HEK293T (cell line): ENCODE data around the gene EFNA3.

Experiments
- CTCF ChIA-PET: fragments of 350-600 bp; formaldehyde crosslinking; extraction: SDS; loops from one replicate; lab custom pipeline; 2021; ENCODE audit warnings: antibody characterized with exemption, inconsistent platforms; lab: Yijun Ruan, JAX
- POLR2A ChIA-PET: fragments of 350-600 bp; formaldehyde crosslinking; extraction: SDS; loops from one replicate; lab custom pipeline; 2020; ENCODE audit warnings: antibody characterized with exemption, inconsistent platforms; lab: Yijun Ruan, JAX
- DNase-seq: peaks from one replicate; pipeline ENCODE4 v3.0.0; 2012; ENCODE audit warnings: mixed read lengths; ENCODE audit errors: extremely low spot score
- ARNT ChIP-seq: fragments of 450-650 bp; IDR thresholded peaks from 2 replicates; pipeline ENCODE4 v1.6.1; 2017; ENCODE audit warnings: mild to moderate bottlenecking
- BHLHE40 ChIP-seq: fragments of 450-650 bp; IDR thresholded peaks from 2 replicates; pipeline ENCODE4 v1.6.1; 2016; ENCODE audit warnings: mild to moderate bottlenecking, moderate library complexity, borderline replicate concordance
- CTBP1 ChIP-seq: fragments of 450-650 bp; IDR thresholded peaks from 2 replicates; pipeline ENCODE4 v1.6.1; 2016; ENCODE audit warnings: borderline replicate concordance
- ELF4 ChIP-seq: fragments of 450-650 bp; IDR thresholded peaks from 2 replicates; pipeline ENCODE4 v1.6.1; 2017; ENCODE audit warnings: antibody characterized with exemption
- FOXA1 ChIP-seq: fragments of 450-650 bp; IDR thresholded peaks from 2 replicates; pipeline ENCODE4 v1.6.1; 2016; ENCODE audit warnings: mild to moderate bottlenecking
- FOXK2 ChIP-seq: fragments of 450-650 bp; IDR thresholded peaks from 2 replicates; pipeline ENCODE4 v1.6.1; 2016; ENCODE audit warnings: mild to moderate bottlenecking
- FOXM1 ChIP-seq: fragments of 450-650 bp; IDR thresholded peaks from 2 replicates; pipeline ENCODE4 v1.6.1; 2017; ENCODE audit warnings: mild to moderate bottlenecking, borderline replicate concordance
- HDGF ChIP-seq: fragments of 450-650 bp; IDR thresholded peaks from 2 replicates; pipeline ENCODE4 v1.6.1; 2017; ENCODE audit warnings: antibody characterized with exemption, borderline replicate concordance
- L3MBTL2 ChIP-seq: fragments of 450-650 bp; conservative IDR thresholded peaks from 2 replicates; pipeline ENCODE4 v1.6.1; 2016; ENCODE audit warnings: mild to moderate bottlenecking
- LEF1 ChIP-seq: fragments of 450-650 bp; IDR thresholded peaks from 2 replicates; pipeline ENCODE4 v1.6.1; 2017; ENCODE audit warnings: mild to moderate bottlenecking, borderline replicate concordance
- NFRKB ChIP-seq: fragments of 450-650 bp; IDR thresholded peaks from 2 replicates; pipeline ENCODE4 v1.6.1; 2016; ENCODE audit warnings: mild to moderate bottlenecking, moderate library complexity
- PKNOX1 ChIP-seq: fragments of 450-650 bp; IDR thresholded peaks from 2 replicates; pipeline ENCODE4 v1.6.1; 2016
- SP1 ChIP-seq: fragments of 450-650 bp; IDR thresholded peaks from 2 replicates; pipeline ENCODE4 v1.6.1; 2017
- SUZ12 ChIP-seq: fragments of 450-650 bp; IDR thresholded peaks from 2 replicates; pipeline ENCODE4 v1.6.1; 2016; ENCODE audit warnings: mild to moderate bottlenecking
- TARDBP ChIP-seq: fragments of 450-650 bp; IDR thresholded peaks from 2 replicates; pipeline ENCODE4 v1.6.1; 2016
- ZNF384 ChIP-seq: fragments of 450-650 bp; IDR thresholded peaks from 2 replicates; pipeline ENCODE4 v1.6.1; 2016

The EFNA3 gene

GRCh38 chr1:155081472-155082300 is 3.0 kb downstream of the EFNA3 start:
- no peak for TF ChIP-seq ZNF384
- no peak for TF ChIP-seq SUZ12
- 0 out of 2 replicates have a peak, but pooled peaks have one; percentile 31 for TF ChIP-seq L3MBTL2
- POLR2A ChIA-PET = interaction anchor here (1.0 to 1.9 kb wide), 9 partner anchors 11 to 92 kb away, joined by 3 to 7 read pairs (median 5); partner anchors contain the start of genes ADAM15, DPM3 and KRTCAP2
- DNase-seq = no peak
- CTCF ChIA-PET = interaction anchor here (0.6 to 1.7 kb wide), 3 partner anchors 9 to 86 kb away, joined by 3 to 5 read pairs (median 4); no protein-coding TSS in a partner anchor

- TF ChIP-seq BHLHE40 (no peak), SUZ12 (no peak), PKNOX1 (no peak), FOXK2 (no peak), ELF4 (no peak), NFRKB (no peak), HDGF (no peak), FOXA1 (no peak), SP1 (no peak), L3MBTL2 (no peak), FOXM1 (no peak), ZNF384 (no peak), CTBP1 (no peak), ARNT (no peak), LEF1 (no peak), TARDBP (no peak)
- DNase-seq = no peak
- POLR2A ChIA-PET = interaction anchor here (1.0 kb wide), 1 partner anchor 91 kb away, joined by 3 read pairs; the partner anchor contains the start of gene KRTCAP2
- CTCF ChIA-PET = interaction anchor here (0.7 kb wide), 1 partner anchor 20 kb away, joined by 3 read pairs; no protein-coding TSS in a partner anchor
Observed at GRCh38 chr1:155082301-155083051, 3.8 kb downstream of the EFNA3 start.

GRCh38 chr1:155083052-155083541 is 4.5 kb downstream of the EFNA3 start:
- DNase-seq = no peak
- TF ChIP-seq TARDBP (no peak), PKNOX1 (no peak), CTBP1 (no peak), HDGF (no peak), ELF4 (no peak)
- ChIA-PET POLR2A (interaction anchor here (1.0 kb wide), 1 partner anchor 90 kb away, joined by 3 read pairs; the partner anchor contains the start of gene KRTCAP2), CTCF (interaction anchor here (0.7 kb wide), 1 partner anchor 20 kb away, joined by 3 read pairs; no protein-coding TSS in a partner anchor)

- ChIA-PET POLR2A (interaction anchor here (1.0 to 1.8 kb wide), 7 partner anchors 20 to 113 kb away, joined by 3 to 20 read pairs (median 5); partner anchors contain the start of genes ADAM15, EFNA4, KRTCAP2 and SHC1), CTCF (interaction anchor here (0.8 to 2.8 kb wide), 14 partner anchors 9 to 110 kb away, joined by 4 to 43 read pairs (median 8); partner anchors contain the start of genes EFNA4 and KRTCAP2)
- DNase-seq = no peak
- TF ChIP-seq L3MBTL2 (no peak), PKNOX1 (no peak), ELF4 (no peak), FOXK2 (no peak)
Observed at GRCh38 chr1:155083865-155084721, 5.5 kb downstream of the EFNA3 start.

GRCh38 chr1:155084722-155085503 is 6.3 kb downstream of the EFNA3 start:
- ChIA-PET POLR2A (interaction anchor here (0.8 to 1.8 kb wide), 12 partner anchors 9 to 148 kb away, joined by 3 to 20 read pairs (median 5); partner anchors contain the start of genes ADAM15, DPM3, EFNA4 and KRTCAP2), CTCF (interaction anchor here (0.6 to 2.8 kb wide), 33 partner anchors 9 to 563 kb away, joined by 3 to 43 read pairs (median 5); partner anchors contain the start of genes ADAM15, EFNA4, KRTCAP2 and PBXIP1)
- DNase-seq = peak; percentile 94
- no peak for TF ChIP-seq ZNF384
- peak; percentile 82; the same call in 1 of the 2 replicates for TF ChIP-seq FOXM1
- TF ChIP-seq PKNOX1 = peak; percentile 99
- peak; percentile 49; the same call in 1 of the 2 replicates for TF ChIP-seq ARNT
